LNCAP (cell line): ENCODE data around the gene SOX6.

Experiments used
- TF ChIP-seq, protein P1 (sequence below): fragments of 450-650 bp; IDR thresholded peaks from 2 replicates; pipeline ENCODE4 v1.5.1; 2017; ENCODE audit warnings: mild to moderate bottlenecking

SOX6 gene

DNA sequence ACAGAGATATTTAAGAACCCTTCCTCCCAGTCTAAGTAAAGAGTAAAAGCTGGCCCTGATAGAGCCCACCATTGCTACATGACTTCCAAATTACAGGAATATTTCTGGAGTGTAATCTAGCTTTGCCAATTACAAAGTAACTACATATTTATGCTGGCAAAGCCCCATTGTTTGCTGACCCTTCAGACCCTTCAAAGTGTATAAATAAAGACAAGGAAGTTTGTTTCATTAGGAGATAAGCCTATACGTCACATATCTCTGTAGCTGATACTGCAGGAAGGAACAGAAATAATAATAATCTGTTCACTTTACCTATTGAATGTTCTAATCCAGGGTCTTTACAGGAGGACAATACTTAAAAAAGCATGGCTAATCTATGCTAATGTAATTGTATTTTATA, 375.1 kb downstream of the SOX6 start:
- TF ChIP-seq, protein P1, sequence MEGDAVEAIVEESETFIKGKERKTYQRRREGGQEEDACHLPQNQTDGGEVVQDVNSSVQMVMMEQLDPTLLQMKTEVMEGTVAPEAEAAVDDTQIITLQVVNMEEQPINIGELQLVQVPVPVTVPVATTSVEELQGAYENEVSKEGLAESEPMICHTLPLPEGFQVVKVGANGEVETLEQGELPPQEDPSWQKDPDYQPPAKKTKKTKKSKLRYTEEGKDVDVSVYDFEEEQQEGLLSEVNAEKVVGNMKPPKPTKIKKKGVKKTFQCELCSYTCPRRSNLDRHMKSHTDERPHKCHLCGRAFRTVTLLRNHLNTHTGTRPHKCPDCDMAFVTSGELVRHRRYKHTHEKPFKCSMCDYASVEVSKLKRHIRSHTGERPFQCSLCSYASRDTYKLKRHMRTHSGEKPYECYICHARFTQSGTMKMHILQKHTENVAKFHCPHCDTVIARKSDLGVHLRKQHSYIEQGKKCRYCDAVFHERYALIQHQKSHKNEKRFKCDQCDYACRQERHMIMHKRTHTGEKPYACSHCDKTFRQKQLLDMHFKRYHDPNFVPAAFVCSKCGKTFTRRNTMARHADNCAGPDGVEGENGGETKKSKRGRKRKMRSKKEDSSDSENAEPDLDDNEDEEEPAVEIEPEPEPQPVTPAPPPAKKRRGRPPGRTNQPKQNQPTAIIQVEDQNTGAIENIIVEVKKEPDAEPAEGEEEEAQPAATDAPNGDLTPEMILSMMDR: no peak

DNA sequence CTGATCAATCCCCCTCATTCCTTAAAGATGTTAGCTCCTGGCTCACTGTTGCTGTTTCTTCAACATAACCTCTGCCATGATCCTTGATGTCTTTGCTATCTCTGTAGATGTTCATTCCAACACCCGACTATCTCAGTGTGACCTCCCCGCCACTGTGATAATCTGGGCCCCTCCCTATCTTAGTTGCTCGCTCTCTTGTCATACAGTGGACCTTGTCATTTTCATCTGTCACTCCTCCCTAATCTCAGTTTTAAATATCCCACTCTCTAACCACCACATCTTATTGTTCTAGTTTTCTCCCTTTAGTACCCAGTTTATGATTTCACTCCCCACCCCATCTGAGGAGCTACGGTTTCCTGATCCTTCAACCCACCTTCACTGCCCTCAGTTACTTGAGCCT, 379.2 kb downstream of the SOX6 start:
- TF ChIP-seq, protein P1: no peak

DNA sequence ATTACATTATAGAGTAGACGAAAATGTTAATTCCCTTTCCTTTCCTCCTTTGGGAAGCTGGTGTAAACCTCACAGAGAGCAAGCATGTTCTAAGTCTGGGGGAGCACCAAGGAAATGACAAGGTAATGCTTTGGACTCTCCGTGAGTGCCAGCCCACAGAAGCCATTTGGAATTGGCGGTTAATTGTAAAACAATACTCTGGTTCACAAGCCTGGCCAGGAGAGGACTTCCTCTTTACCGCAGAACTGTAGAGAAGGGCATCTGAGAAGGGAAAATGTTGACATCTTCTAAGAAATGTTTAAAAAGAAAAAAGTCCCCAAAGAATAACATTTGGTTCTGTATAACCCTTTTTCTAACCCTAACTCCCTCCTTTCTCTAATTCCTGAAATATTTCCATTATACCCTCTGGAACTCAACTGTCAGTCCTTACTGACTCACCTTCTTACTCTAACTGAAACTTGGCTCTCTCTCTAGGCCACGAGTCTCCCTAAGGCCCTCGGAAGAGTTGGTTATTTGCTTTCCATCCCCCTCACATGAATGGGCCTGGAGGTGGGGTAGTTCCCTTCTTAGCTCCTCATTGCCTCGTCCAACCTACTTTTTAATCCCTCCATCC, 379.8 kb downstream of the SOX6 start:
- TF ChIP-seq, protein P1: no peak

DNA sequence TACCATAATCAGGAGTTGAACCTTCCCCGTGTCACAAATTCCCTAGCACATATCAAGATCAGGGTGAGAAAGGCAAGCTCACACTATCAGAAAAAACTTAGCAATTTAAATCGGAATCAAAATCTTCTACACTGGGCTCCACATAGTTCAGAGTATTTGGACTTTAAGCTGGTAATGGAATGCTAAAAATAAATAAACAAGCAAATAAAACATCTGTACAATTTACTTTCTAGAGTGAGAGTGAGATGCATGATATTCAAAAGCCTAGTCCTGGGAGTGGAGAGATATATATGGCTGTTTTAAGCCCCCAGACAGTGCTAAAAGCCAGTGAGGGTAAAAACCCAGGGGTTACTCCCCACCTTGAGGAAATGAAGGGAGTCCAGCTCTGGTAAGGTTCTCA, 380.6 kb downstream of the SOX6 start:
- TF ChIP-seq, protein P1: no peak

DNA sequence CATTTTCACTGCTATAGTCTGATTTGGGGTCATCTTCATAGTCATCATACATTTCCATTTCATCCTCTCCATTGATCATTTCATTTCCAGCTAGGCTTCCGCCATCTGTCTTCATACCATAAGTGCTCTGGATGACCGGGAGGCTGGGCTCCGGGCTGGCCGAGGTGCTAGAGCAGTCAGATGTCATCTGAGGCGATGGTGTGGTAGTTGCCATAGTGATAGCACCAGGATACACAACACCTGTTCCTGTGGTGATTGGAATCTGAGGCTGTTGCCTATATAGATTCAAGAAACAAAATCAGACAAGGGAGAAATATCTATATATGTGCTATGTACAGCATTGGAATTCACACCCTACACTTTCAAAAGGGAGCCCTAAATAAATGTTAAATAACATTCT, 383.5 kb downstream of the SOX6 start:
- TF ChIP-seq, protein P1: no peak

DNA sequence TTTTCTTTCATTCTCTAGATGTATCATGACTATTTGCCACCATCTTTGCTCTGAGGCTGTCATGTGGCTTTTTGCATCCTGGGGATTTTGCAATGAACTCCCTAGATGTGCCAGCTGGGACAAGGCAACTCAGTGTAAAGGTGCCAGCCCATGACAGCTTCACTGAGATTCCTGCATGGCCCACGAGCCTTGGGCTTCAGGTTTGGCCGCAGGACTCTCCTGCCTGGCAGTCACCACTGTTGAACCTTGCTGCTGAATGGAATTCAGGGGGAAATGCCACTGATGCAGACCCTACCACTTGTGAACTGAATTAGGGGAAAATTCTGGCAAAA, 385.2 kb downstream of the SOX6 start:
- TF ChIP-seq, protein P1: no peak

DNA sequence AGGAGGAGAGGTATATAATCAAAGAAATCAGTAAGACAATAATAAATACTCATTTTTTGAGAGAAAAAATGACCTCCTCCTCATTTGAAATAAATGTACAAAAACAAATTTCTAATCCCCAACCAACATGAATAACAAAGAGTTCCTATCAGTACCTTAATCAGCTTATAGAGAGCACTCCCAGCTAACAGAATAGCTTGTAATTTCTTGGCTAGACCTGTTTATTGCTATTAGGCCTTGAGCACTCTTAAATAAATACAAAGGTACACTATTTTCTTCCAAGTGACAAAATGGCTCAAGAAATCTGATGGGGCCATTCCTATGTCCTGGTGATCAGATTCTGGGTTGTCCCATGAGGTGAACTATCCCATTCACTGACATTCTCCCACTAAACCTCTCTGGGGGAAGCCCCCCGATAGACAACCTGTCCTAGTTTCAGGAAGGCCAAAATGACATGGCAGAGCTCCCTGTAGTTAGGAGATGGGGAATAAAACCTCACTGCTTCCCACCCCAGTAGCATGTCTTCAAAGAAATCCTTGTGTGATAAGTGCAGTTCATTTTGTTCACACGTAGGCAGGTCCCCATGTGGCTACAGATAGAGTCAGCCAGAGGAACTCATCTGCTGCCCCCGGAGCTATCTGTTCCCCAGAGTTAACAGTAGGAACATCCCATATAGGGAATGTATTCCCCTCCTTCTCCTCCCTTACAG, 385.7 kb downstream of the SOX6 start:
- TF ChIP-seq, protein P1: no peak; the same call in 1 of the 2 replicates
